HG03095 (cell line): ENCODE results near the gene FRMD6.
"Not testable (repeated sequence)": the region's sequence is repeated elsewhere in the genome, so short reads cannot be mapped to it uniquely, and the experiment has no call there.

Experiments
- ATAC-seq: cut with Tn5 transposase; IDR thresholded peaks from one replicate; pipeline ENCODE4 v1.9.1; 2021; ENCODE audit warnings: moderate library complexity; ENCODE audit not compliant: unreplicated experiment

FRMD6 gene

GRCh38 chr14:51627313-51627712 is 24.4 kb upstream of the FRMD6 start:
- no peak for ATAC-seq

DNA sequence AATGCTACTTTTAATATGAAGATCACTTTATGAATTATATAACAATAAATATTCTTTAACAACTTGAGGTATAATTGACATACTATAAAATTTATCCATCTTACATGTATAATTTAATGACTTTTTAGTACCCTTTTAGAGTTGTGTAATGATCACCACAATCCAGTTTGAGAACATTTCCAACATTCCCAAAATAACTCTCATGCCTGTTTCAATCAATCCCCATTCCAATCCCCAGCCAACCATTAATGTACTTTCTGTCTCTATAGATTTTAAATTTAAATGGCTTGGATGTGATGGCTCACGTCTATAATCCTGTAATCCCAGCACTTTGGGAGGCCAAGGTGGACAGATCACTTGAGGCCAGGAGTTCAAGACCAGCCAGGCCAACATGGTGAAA is 23.5 kb upstream of the FRMD6 start:
- ATAC-seq = no peak

- ATAC-seq = no peak
These were observed 20.7 kb upstream of the FRMD6 start for GRCh38 chr14:51630987-51631386.

DNA sequence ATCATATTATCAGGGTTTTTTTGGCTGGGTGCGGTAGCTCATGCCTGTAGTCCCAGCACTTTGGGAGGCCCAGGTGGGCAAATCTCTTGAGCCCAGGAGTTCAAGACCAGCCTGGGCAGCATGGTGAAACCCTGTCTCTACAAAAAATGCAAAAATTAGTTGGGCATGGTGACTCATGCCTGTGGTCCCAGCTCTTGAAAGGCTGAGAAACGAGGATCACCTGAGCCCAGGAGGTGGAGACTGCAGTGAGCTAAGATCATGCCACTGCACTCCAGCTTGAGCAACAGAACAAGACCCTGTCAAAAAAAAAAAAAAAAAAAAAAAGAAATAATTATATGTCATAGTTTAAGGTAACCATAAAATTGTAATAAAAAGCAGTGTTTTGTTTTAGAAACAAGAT is 18.4 kb upstream of the FRMD6 start:
- not testable (repeated sequence) for ATAC-seq

- no peak for ATAC-seq
These were observed 15.6 kb upstream of the FRMD6 start for GRCh38 chr14:51636109-51636508.

DNA sequence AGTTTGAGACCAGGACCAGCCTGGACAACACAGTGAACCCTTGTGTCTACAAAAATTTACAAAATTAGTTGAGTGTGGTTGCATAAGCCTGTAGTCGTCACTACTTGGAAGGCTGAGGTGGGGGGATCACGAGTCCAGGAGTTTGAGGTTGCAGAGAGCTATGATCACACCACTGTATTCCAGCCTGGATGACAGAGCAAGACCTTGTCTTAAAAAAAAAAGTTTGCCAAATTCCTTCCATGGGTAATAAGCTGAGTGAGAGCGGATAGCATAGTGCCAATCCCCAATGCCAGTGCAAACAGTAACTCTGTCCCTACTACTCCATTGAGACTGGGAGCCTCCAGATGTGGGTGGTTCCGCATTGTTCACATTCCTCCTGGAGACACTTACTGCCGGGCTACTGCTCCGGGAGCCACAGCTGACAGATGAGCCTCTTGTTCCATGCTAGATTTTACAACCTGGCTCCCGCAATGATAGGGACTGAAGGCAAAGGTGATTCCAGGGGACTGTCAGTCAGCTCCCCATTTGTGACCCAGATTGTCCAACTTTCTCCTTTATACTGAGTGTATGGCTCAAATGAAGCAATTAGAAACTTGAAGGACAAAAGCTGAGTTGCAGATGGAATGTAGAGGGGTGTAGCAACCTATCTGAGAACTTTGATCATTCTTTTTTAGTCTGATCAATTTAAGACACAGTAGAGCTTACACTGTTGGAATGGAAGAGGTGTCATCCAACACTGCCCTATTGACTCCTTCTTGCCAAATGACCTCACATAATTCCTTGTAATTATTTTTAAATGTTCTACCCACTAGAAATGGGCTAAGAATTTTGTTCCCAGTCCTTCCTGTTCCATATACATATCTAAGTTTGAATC is 13.4 kb upstream of the FRMD6 start:
- ATAC-seq = no peak

- no peak for ATAC-seq
These were observed 11.9 kb upstream of the FRMD6 start for GRCh38 chr14:51639668-51640316.

GRCh38 chr14:51643140-51643539 is 8.6 kb upstream of the FRMD6 start:
- ATAC-seq = no peak

GRCh38 chr14:51644217-51644933 is 7.3 kb upstream of the FRMD6 start:
- ATAC-seq = no peak

GRCh38 chr14:51648296-51648695 is 3.4 kb upstream of the FRMD6 start:
- ATAC-seq = no peak

DNA sequence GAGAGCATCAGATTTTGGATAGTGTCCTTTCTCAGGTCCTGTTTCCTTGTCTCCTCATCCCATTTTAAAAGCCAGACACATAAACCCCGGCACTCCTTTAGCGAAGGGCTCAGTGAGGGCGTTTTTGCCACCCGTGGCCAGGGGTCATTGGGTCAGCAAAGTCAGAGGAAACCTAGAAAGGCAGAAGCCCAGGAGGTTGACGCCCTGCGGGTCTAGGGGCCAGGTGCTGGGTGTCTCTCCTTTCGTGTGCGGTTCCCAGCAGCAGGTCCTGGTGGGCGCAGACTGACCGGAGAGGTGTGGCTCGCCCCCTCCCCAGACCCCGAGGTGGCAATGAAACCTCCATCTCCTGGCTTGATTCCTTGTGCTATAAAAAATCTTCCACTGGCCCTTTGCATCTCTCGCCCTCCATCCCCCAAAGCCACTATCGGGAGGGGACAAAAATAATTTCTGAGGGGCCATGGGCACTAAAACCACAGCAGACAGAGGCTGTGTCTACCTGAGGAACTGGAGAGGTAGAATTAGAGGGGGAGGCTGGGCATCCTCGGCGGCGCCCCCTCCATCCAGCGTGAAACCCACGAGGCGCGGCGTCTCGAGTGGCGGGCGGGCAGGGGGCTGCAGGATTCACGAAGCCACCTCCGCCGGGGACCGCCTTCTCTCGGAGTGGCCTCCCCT is 858 bp upstream of the FRMD6 start:
- ATAC-seq = no peak

DNA sequence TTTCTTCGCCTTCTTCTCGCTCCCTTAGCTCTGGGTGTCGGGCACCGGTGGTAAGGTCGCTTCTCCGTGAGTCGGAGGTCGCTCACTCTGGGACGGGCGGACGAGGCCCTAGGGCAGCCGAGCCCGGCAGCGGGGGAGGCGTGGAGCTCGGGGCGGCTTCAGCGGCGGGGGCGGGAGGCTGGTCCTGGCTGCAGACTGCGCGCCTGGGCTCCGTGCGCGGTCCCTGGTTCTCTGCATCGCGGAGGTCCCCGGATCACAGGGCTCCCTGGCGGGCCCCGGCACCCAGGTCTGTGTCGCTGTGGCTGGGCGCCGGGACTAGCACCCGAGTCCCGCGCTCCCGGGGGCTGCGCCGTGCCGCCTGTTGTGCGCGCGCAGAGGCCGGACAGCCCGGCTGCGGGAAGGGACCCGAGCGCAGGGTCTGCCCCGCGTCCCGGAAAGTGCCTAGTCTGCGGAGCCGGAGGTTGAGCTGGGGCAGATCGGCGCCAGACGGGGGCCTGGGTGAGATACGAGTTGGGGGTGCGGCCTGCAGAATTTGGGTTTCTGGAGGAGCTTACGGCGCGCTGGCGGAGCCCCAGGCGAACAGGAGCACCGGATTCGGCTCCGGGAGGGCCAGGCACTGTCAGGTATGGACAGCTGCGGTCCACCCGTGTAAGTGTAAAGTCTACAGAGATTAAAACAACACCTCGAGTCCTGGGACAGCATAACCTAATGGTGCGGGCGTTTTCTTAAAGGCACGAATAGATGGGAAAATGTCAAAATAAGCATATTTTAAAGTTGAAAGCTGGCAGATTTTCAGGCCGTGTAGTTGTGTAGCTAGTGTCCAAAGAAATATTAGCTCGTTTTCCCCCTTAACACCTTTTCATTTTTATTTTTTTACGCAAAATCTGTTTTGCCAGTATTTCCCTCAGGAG is 713 bp downstream of the FRMD6 start:
- peak; percentile 28 for ATAC-seq

DNA sequence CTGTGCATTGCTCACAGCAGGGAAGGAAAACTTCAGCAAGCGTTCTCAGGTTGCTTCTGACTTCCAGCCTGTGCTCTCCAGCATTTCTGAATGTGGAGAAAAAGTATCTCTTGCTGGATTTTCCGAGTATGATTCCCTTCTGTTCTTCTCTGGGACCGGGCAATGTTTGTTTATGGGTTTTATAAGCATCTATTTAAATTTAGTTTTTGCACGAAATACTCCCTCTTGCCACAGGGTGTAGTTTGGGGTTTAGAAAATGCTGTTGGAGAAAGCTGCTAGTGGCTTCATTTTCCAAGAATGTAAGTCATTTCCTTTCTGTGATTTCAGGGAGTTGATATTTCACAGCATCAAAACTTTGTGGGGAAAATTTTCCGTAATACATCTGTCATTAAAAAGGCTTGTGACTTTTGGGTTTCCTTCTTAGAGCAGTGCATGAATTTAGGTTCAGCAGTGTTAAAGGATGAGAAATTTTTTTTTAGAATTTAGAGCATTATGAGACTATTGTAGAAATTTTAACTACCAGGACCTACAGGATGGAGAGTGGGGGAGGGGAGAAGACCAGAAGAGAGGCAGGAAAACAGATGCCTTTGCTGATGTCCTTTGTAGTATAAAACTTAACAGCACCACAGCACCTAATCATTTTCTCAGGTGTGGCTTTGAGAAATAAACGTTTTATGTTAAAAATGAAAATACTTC is 1.5 kb downstream of the FRMD6 start:
- no peak for ATAC-seq

DNA sequence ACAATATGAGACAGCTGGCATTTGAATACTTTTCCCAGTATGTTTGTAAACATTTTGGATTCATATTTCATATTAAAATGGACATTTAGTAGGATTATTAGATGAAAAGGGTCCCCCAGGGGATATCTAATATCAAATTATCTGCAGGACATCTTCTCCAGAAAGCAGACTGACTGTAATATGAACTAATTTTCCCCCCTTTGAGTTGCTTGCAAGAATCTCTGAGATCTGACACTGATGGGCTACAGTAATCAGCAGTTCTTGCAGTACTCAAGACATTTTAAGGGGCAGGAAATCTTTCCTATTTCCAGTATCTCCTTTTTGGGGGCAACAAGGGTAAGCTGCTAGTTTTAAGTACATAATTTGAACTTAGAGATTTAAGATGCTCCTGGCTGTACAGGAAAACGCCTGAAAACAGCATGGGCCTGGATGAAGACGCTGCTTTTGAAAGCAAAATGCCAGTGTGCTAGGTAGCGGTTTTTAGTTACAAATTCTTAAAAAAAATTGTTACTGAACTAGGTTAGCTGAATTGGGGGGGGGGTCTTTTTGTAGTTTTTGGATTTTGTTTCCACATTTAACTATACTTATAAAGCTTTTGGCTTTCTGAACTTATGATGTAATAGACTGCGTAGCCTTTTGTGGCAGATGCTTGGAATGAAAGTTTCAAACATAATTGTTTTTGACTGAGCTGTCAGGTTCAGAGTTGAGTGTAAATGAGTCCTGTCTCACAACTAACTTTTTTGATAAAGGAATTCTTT is 2.2 kb downstream of the FRMD6 start:
- no peak for ATAC-seq

- ATAC-seq = no peak
These were observed 2.8 kb downstream of the FRMD6 start for GRCh38 chr14:51654533-51654845.

- no peak for ATAC-seq
These were observed 6.1 kb downstream of the FRMD6 start for GRCh38 chr14:51657762-51658161.

- ATAC-seq = no peak
These were observed 6.9 kb downstream of the FRMD6 start for GRCh38 chr14:51658441-51659173.

- ATAC-seq = no peak
These were observed 9.0 kb downstream of the FRMD6 start for GRCh38 chr14:51660741-51661140.
